EH (cell line): Measurements from ENCODE around the gene IDI2.
A peak's percentile ranks its signal among the peaks of the same experiment; 100 is the strongest.

ENCODE experiments used
- DNase-seq: peaks from one replicate; pipeline ENCODE4 v3.0.0-alpha.2; 2015; ENCODE audit warnings: low read depth

The IDI2 gene

GRCh38 chr10:1007583-1007982, 18.1 kb downstream of the IDI2 start:
- DNase-seq, result no peak

GRCh38 chr10:1006573-1006972, 19.1 kb downstream of the IDI2 start:
- DNase-seq, result no peak

- DNase-seq, result no peak
These were observed 21.6 kb downstream of the IDI2 start for GRCh38 chr10:1003884-1004670.

GRCh38 chr10:1002425-1003006, 23.1 kb downstream of the IDI2 start:
- no peak for DNase-seq

- DNase-seq, result no peak
These were observed 28.2 kb downstream of the IDI2 start for GRCh38 chr10:997266-998022.

GRCh38 chr10:996031-996430, 29.6 kb downstream of the IDI2 start:
- no peak for DNase-seq

- no peak for DNase-seq
These were observed 30.1 kb downstream of the IDI2 start for GRCh38 chr10:995559-995926.

GRCh38 chr10:994836-995558, 30.7 kb downstream of the IDI2 start:
- DNase-seq, result no peak

GRCh38 chr10:992871-993270, 32.8 kb downstream of the IDI2 start:
- DNase-seq, result no peak

GRCh38 chr10:992467-992866, 33.2 kb downstream of the IDI2 start:
- DNase-seq, result no peak

GRCh38 chr10:990808-991207, 34.9 kb downstream of the IDI2 start:
- no peak for DNase-seq

- DNase-seq, result peak; percentile 42
These were observed 36.8 kb downstream of the IDI2 start for GRCh38 chr10:988667-989545.

GRCh38 chr10:987870-988666, 37.6 kb downstream of the IDI2 start, which contains the start of gene GTPBP4:
Gene GTPBP4, plus strand, starts transcription at chr10:988434. Its CDS starts 46 bp downstream, at chr10:988480.
- peak; percentile 98 for DNase-seq

GRCh38 chr10:987620-987869, 38.1 kb downstream of the IDI2 start:
- DNase-seq, result no peak

GRCh38 chr10:986881-987619, 38.6 kb downstream of the IDI2 start:
- DNase-seq, result peak; percentile 94

- peak; percentile 58 for DNase-seq
These were observed 39.4 kb downstream of the IDI2 start for GRCh38 chr10:986137-986825.

GRCh38 chr10:985361-985760, 40.3 kb downstream of the IDI2 start:
- no peak for DNase-seq

GRCh38 chr10:983971-984655, 41.5 kb downstream of the IDI2 start:
- peak; percentile 53 for DNase-seq

GRCh38 chr10:983401-983800, 42.3 kb downstream of the IDI2 start:
- no peak for DNase-seq
